ENCODE data around the gene LURAP1L.

- TF ChIP-seq POLR2A (IDR thresholded peaks at IDR 0.05; ENCODE audit: low read depth) (no peak), CTCF (IDR thresholded peaks at IDR 0.05) (no peak)
Measured at GRCh38 chr9:12855066-12855465, 80.2 kb downstream of the LURAP1L start.
